Upper lobe of right lung (tissue), 1 donor: Measurements from ENCODE around the gene GRIK2. TPM values are rescaled to one million over a fixed set of nuclear protein-coding genes. Genes with fewer than 3 reads are reported as not detected.

Experiments
- ATAC-seq: fragments of 200-7000 bp; cut with Tn5 transposase; one replicate; pipeline ENCODE4 v1.9.1; 2020; ENCODE audit warnings: mild to moderate bottlenecking, moderate library complexity
- DNase-seq: peaks from one replicate; pipeline ENCODE4 v3.0.0-alpha.2; 2020
- H3K27ac ChIP-seq: fragments of 200-600 bp; one replicate; pipeline ENCODE4 v1.8.0; 2022
- H3K27me3 ChIP-seq: fragments of 200-600 bp; one replicate; pipeline ENCODE4 v1.8.0; 2022; ENCODE audit warnings: mild to moderate bottlenecking
- H3K36me3 ChIP-seq: fragments of 200-600 bp; one replicate; pipeline ENCODE4 v1.8.0; 2022
- H3K4me1 ChIP-seq: fragments of 200-600 bp; one replicate; pipeline ENCODE4 v1.8.0; 2022
- H3K4me3 ChIP-seq: fragments of 200-600 bp; one replicate; pipeline ENCODE4 v1.8.0; 2022; ENCODE audit warnings: mild to moderate bottlenecking
- H3K9me3 ChIP-seq: fragments of 200-600 bp; one replicate; pipeline ENCODE4 v1.8.0; 2022
- intact Hi-C: fragments of 100-400 bp; cut with DNase I; formaldehyde crosslinking; loops from one replicate; pipeline ENCODE4 v1.11.0; 2022
- total RNA-seq: library from RNA; stranded (reverse); fragmentation: NEBNext Ultra II Directional; extraction: Animal tissue kit (Norgen Biotek cat#: 25700); gene quantifications from one replicate; pipeline ENCODE4 v1.2.1, GENCODE V29; 2021
- TF ChIP-seq, protein P1 (sequence below): fragments of 200-600 bp; IDR thresholded peaks from one replicate; pipeline ENCODE4 v1.8.0; 2022; ENCODE audit warnings: antibody characterized with exemption
- donor health status: DM: no; HTN: yes; CAD: no; lungs with severe emphysema.

The GRIK2 gene
- total RNA-seq, 1 donor from 2014 or later, result 0.38 TPM

DNA sequence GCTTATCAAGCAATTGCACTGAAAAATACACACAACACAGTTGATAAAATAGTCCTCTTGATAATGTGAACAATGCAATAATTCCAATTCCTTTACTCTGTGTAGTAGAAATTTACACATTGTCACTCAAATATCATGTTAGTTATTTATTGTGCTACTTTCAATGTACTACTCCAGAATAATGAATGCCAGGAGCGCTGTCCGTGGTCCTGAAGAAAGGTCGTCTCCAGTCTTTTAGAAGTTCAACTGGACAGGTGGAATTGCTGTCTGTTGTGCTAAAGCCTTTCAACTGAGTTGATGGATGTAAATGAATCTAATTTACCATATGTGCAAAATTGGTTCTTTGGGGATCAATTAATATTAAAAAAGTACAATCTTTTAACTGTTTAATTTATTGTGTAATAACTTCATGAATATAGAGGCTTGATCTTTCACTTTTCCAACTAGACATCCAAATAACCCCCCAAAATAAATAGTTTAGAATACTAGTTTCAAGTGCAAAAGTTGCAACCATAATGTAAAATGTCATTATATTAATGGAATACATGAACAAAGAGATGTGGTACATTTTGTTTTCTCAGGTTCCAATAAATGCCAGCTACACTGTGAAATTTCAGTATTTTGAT, 3.2 kb downstream of the GRIK2 start:
- Histone ChIP-seq H3K27me3 (peaks cover 68% of the 10 kb centered on the region), H3K9me3 (no peaks in the 10 kb centered on the region), H3K4me1 (no peaks in the 10 kb centered on the region), H3K36me3 (no peaks in the 10 kb centered on the region), H3K4me3 (no peak overlapping the region), H3K27ac (no peak overlapping the region)
- intact Hi-C loops, result no loop called here
- DNase-seq (no peak), ATAC-seq (peak; percentile 35)
- TF ChIP-seq, protein P1, sequence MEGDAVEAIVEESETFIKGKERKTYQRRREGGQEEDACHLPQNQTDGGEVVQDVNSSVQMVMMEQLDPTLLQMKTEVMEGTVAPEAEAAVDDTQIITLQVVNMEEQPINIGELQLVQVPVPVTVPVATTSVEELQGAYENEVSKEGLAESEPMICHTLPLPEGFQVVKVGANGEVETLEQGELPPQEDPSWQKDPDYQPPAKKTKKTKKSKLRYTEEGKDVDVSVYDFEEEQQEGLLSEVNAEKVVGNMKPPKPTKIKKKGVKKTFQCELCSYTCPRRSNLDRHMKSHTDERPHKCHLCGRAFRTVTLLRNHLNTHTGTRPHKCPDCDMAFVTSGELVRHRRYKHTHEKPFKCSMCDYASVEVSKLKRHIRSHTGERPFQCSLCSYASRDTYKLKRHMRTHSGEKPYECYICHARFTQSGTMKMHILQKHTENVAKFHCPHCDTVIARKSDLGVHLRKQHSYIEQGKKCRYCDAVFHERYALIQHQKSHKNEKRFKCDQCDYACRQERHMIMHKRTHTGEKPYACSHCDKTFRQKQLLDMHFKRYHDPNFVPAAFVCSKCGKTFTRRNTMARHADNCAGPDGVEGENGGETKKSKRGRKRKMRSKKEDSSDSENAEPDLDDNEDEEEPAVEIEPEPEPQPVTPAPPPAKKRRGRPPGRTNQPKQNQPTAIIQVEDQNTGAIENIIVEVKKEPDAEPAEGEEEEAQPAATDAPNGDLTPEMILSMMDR, result no peak

- ATAC-seq (no peak), DNase-seq (no peak)
- Histone ChIP-seq H3K4me1 (no peaks in the 10 kb centered on the region), H3K4me3 (no peak overlapping the region), H3K36me3 (no peaks in the 10 kb centered on the region), H3K27ac (no peak overlapping the region), H3K9me3 (no peaks in the 10 kb centered on the region), H3K27me3 (peaks cover 68% of the 10 kb centered on the region)
- TF ChIP-seq, protein P1, result no peak
- intact Hi-C loops, result no loop called here
These were observed 3.7 kb downstream of the GRIK2 start for GRCh38 chr6:101397199-101397598.

GRCh38 chr6:101398716-101399615, 5.5 kb downstream of the GRIK2 start:
- intact Hi-C loops, result no loop called here
- Histone ChIP-seq H3K27ac (no peak overlapping the region), H3K27me3 (peaks cover 59% of the 10 kb centered on the region), H3K9me3 (no peaks in the 10 kb centered on the region), H3K4me3 (no peak overlapping the region), H3K36me3 (no peaks in the 10 kb centered on the region), H3K4me1 (no peaks in the 10 kb centered on the region)
- DNase-seq (no peak), ATAC-seq (no peak)
- TF ChIP-seq, protein P1, result no peak

DNA sequence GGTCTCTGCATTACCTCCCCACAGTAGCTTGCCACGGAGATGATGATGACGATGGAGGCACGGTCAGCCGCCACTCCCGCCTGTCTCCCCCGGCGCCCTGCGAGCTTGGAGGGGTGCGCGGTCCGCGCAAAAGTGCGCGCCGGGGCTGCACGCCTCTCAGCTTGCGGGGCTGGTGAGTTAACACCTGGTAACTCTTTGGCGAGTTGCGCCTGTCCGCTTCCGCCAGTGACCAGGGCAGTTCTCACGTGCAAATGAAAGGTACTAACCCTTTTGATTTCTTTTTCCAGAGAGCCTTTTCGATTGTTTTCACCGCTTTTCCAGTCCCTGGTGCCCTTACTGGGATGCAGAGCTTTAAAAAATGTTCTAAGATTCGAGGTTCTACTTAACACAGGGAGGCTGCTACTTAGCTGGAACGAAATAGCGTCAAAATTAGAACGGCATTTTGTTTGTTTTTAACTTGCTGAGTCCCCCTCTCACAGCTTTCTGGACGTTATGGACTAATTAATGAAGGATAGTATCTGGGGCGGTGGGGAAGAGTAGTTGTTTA, 6.2 kb downstream of the GRIK2 start:
- H3K4me1 ChIP-seq, result no peaks in the 10 kb centered on the region
- H3K27ac ChIP-seq, result no peak overlapping the region
- intact Hi-C loops, result no loop called here
- ATAC-seq, result no peak
- H3K4me3 ChIP-seq, result no peak overlapping the region
- TF ChIP-seq, protein P1, result no peak
- no peaks in the 10 kb centered on the region for H3K36me3 ChIP-seq
- no peak for DNase-seq
- no peaks in the 10 kb centered on the region for H3K9me3 ChIP-seq
- peaks cover 52% of the 10 kb centered on the region for H3K27me3 ChIP-seq

DNA sequence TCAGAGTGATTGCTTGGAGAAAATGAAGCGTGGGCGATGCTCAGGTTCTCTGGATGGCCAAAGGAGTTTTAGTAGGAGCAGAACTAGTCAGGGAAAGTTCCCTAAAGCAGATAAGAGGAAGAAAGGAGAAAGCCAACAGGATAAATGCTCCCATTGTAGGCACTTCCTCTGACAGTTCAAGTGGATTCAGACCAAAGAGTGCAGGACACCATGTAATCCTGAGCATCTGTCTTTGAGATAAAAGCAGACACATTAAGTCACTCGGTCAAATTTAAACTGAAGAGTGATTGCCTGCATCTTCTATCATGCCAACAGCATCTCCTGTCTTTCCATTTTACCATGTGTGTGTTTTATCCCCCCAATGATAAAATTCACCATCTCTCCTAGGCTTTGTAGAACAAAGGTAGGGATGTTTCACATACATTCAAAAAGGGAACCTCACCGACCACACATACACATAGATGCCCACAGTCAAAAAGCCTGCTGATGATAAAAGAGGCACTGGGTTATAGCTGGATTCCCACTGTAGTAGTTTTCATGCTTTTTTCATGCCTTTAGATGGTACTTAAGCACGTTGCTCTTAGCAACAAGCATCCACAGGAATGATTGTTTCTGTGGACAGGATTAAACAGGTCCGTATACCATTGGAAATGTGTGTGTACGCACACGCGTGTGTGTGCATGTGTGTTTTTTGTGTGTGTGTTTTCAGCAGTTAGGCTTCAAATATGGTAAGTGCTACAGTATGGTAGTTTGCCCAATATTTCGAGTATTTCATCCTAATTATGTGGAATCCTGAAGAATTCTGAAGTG, 7.0 kb downstream of the GRIK2 start:
- Histone ChIP-seq H3K4me1 (no peaks in the 10 kb centered on the region), H3K27ac (no peak overlapping the region), H3K9me3 (no peaks in the 10 kb centered on the region), H3K4me3 (no peak overlapping the region), H3K36me3 (no peaks in the 10 kb centered on the region), H3K27me3 (peaks cover 45% of the 10 kb centered on the region)
- DNase-seq, result no peak
- TF ChIP-seq, protein P1, result no peak
- ATAC-seq, result no peak
- intact Hi-C loops, result no loop called here
